Stimulated activated CD4-positive, alpha-beta T cell treated with anti-CD3 and anti-CD28 coated beads, Interleukin-15, amount 100 ng/mL, for 24 hours (primary cell): ENCODE data around the gene GHRHR.

Experiments
- DNase-seq: peaks from one replicate; pipeline ENCODE4 v3.0.0-alpha.2; 2020

The GHRHR gene

DNA sequence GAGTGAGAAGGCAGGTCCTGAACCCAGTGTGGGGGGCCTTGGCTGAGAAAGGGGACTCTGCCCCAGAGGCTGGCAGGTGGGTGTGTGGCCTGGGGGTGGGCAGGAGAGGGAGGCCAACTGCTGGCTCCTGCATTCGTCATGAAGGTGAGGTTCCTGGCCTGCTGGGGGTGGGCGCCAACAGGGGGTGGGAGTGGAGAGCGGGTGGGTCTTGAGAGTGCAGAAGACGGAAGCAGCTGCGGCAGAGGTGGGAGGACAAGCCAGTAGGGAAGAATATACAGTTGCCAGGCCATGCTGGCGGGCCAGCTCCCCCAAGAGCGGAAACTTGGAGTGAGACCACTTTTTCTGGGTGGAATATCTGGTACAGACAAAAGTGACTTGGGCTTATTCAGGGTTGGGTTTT lies 23.4 kb downstream of the GHRHR start:
- DNase-seq = no peak

GRCh38 chr7:30987936-30988335 lies 24.2 kb downstream of the GHRHR start:
- no peak for DNase-seq

DNA sequence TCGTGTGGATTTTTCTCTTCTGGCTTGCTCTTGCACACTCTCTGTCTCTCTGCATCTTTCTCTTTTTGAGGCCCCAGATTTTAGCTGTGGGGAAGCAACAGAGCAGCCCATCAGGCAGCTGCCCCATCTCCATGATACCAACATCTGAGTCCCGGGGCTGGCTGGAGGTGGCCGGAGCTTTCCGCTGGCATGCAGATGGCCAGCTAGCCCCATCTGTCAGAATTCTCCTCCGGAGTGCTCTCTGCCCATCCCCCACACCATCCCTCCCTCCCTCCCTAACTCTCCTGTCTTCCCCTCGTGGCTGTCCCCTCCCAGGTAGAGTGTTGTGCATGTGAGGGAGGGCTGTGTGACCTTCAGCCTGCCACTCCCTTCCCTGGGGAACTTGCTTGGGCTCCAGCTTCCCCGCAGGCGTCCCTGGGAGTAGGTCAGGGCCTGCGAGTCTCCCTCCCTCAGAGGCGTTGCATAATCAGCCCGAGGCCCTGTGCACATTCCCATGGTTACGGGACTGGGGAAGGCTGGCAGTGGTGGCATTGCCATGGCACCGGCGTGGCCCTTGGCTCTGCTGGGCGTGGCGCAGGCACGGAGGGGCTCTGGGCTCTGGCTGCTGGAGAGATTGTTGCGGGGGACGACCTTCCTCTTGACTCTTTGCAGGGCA lies 24.7 kb downstream of the GHRHR start:
- no peak for DNase-seq

DNA sequence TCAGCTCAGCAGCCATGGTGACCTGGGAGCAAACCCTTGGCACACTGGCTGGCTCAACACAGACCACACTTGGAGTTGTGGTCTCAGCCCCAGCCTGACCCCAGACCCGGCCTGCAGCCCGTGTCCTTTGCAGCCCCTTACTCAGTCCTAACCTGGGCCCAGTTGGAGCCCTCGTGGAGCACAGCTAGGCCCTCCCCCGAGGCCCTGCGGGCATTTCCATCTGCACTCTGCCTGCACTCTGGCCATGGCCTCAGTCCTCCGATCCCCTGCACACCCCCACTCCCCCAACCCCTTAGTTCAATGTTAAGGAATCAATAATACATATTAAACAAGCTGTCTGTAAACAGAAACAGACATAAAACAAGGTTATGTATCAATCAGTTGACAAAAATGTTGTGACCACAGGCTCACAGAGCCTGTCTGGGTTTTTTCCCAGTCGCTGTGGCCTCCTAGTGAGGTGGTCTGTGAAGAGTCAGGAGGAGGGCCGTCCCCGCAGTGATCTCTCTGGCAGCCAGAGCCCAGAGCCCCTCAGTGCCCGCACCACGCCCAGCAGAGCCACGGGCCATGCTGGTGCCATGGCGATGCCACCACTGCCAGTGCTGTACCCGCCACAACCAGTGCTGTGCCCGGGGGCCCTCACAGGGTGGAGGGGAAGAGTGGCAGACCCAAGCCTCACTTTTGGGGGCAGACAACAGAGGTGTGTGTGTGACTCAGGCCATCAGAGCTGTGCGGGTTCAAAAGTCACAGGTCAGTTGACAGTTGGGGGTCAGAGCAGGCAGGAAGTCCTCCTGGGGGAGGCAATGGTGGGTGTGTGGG lies 25.5 kb downstream of the GHRHR start:
- DNase-seq = no peak

DNA sequence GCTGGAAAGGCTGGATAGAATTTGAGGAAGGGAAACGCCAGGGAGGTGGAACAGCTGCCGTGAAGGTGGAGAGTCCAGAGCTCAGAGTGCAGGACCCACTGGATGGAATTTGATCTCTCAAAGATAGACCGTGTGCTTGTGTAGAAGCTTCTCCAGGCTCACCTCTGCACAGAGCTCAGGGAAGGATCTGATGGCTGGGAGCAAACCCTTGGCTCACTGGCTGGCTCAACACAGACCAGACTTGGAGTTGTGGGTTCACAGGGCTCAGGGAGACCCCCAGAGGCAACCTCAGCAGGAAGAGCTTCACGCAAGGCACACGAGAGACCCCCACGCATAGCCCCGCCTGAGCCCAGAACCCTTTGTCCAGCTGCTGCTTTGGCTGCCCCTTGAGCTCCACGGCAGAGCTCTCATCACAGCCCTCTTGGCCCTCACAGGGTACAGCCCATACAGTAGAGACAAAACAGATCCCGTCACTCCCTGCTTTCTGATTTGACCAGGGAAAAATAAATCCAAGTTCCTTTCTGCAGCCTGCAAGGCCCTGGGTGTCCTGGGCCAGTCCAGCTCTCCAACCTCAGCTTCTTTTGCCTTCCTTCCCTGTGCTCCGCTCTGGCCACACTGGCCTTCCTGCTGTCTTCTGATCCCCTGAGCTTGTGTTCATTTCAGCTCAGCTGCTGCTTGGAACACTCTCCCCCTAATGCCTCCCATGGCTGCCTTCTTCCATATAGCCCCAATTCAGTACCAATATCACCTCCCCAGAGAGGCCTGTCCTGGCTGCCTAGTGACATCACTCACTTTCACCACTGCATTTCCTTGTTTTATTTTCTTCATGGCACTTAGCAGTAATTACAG lies 26.3 kb downstream of the GHRHR start:
- no peak for DNase-seq

- no peak for DNase-seq
Measured at GRCh38 chr7:30990673-30991170, 27.0 kb downstream of the GHRHR start.

GRCh38 chr7:30992414-30992813 lies 28.7 kb downstream of the GHRHR start:
- no peak for DNase-seq

DNA sequence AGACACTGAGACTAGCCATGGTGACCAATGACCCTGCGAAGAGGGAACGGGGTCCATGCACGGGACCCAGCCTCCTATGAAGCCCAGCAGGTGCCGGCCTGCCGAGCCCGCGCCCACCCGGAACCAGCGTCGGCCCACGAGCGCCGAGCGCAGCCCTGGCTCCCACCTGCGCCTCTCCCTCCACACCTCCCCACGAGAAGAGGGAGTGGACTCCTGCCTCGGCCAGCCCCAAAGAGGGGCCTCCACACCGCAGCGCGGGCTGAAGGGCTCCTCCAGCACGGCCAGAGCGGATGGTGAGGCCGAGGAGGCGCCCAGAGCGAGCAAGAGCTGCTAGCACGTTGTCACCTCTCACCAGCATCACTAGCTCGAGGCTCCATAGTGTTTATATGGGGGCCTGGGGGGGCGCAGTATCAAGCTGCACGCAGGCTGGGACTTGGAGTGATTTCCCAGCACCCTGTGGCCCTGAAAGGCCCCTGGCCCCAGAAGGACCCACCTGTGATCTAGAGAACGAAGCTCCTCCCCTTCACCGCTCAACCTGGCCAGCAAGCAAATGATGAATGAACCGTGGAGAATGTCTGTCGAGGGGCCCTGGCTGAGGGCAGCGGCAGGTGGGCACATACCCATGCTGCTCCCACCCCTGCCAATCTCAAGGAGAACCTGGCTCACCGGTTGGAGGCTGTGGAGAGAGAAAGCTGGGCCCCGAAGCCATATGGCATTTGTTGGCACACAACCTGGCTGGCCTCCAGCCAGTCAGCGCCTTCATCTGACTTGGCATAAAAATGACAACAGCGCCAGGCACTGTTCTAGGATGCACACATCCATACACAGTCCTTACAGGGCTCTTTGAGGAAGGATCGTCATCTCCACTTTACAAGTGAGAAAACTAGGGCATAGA lies 30.7 kb downstream of the GHRHR start:
- no peak for DNase-seq

DNA sequence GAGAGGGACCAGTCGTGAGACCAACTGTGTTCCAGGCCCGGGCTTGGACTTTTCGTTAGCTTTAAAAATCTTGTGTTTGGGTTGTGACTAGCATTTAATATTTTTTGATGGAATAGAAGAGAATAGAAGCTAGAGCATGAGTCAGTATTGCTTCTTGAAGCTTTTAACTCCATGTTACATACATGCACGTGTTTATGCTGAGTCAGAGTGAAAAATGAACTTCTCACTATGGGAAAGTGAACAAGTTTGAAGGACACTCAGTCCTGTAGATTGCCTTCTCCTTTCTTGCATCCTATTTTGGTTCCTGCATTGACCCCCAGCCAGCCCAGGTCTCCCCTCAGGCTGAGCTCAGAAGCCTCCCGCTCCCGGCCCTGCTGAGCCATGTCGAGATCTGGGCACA lies 31.8 kb downstream of the GHRHR start:
- DNase-seq = no peak

- DNase-seq = no peak
Measured at GRCh38 chr7:30996256-30996655, 32.5 kb downstream of the GHRHR start.

DNA sequence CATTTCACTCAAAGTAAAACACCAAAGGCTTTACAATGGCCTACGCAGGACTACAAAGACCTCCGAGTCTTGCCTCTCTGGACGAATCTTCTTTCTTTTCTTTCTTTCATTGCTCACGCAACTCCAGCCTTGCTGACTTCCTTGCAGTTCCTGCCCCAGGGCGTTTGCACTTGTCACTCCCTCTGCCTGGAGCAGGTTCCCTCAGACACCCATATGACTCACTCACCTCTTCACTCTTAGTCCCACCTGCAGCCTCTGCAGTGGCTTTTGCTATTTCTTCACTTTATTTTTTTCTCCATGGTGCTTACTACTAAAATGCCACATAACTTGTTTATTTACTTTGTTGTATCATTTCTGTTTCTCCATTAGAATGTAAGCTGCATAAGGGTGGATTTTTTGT lies 33.1 kb downstream of the GHRHR start:
- no peak for DNase-seq

DNA sequence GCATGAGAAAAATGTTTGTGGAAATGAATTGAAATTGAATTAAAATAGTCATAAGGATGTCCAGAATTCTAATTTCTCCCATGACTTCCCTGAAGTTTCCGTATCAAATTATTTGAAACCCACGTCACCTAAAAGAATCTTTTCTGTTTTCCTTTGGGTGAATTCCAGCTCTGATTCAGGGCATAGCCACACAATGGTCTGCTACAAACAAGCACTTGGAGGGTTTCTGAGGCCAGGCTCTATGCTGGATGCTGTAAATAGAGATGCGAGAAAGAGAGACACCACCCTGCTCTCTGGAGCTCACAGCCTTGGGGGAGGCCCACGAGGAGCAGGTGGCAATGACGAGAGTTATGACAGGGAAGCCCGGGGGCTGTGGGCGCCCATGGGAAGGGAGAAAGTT lies 33.6 kb downstream of the GHRHR start:
- no peak for DNase-seq

- no peak for DNase-seq
Measured at GRCh38 chr7:30998180-30998579, 34.4 kb downstream of the GHRHR start.

DNA sequence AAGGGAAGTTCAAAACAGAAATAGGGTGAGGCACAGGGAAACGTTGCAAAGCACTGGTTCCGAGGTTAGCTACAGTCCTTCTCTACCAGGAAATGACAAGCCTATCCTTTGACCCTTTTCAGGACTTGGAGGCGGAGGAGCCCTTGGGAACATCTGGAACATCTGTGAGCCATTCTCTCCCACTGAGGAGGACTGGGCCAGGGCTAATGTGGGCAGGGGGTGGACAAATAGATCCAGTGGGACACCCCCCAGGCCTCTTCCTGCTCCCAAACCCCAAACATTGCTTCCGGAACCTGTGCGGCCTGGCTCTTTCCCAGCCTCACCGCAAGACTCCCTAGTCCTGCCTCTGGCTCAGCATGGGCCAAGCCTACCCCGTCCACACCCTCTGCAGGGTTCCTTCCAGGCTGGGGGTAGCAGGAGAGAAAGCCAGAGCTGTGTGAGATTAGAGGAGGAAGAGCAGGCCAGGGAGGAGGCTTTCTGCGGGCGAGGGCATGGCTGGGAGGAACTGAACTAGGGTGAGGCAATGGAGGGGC lies 36.5 kb downstream of the GHRHR start:
- DNase-seq = no peak

DNA sequence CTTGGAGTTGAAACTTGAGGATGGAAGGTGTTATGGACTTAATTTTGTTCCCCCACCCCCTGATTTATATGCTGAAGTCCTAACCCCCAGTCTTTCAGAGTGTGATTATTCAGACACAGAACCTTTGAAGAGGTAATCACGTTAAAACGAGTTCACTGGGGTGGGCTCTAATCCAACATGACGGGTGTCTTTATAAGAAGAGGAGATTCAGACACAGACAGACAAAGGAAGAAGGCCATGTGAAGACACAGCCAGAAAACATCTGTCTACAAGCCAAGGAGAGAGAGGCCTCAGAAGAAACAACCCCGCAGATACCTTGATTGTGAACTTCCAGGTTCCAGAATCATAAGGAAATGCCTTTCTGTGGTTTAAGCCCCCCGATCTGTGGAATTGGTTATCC lies 37.0 kb downstream of the GHRHR start:
- DNase-seq = no peak

- no peak for DNase-seq
Measured at GRCh38 chr7:31002256-31002655, 38.5 kb downstream of the GHRHR start.

GRCh38 chr7:31003097-31003496 lies 39.3 kb downstream of the GHRHR start:
- no peak for DNase-seq

- DNase-seq = no peak
Measured at GRCh38 chr7:31003721-31004120, 40.0 kb downstream of the GHRHR start.

- no peak for DNase-seq
Measured at GRCh38 chr7:31004393-31004792, 40.6 kb downstream of the GHRHR start.

GRCh38 chr7:31006857-31007256 lies 43.1 kb downstream of the GHRHR start:
- no peak for DNase-seq

DNA sequence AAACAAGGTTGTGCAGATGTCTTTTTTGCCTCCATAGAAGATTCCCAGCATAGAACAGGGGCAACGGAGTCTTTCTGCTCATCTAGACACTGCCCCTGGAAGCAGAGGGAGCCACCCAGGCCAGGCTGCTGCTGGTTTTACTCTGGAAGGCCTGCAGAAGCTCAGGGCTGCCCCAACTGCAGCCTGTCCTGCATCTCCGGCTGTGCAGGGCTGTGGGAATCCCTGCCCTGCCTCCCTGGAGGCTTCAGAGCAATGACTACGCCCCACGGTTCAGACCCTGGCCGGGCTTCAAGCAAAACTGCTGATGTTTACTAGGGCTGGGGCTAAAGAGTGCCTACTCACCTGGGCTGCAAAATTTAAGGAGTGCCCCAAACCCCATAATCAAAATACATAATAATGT lies 43.9 kb downstream of the GHRHR start:
- DNase-seq = no peak

- DNase-seq = no peak
Measured at GRCh38 chr7:31014826-31015225, 51.1 kb downstream of the GHRHR start.
